HepG2 (cell line): ENCODE measurements around the gene KRTAP5-10. TPM values are rescaled to one million over a fixed set of nuclear protein-coding genes. Genes with fewer than 3 reads are reported as not detected.

Experiments used
- ATAC-seq: fragments of 200-7000 bp; cut with Tn5 transposase; 3 replicates; pipeline ENCODE4 v1.9.1; 2020; ENCODE audit warnings: mild to moderate bottlenecking, moderate library complexity
- BruUV-seq: library from RNA; stranded (reverse); fragments of 400-500 nt; replicated peaks from 2 replicates; lab custom pipeline; 2021; lab: Mats Ljungman, UMichigan
- CTCF ChIA-PET: fragments of 300-600 bp; formaldehyde crosslinking; extraction: SDS; loops from one replicate; lab custom pipeline; 2021; ENCODE audit warnings: low total read pairs, inconsistent platforms, low intra/inter-chr PET ratio; lab: Yijun Ruan, JAX
- POLR2A ChIA-PET: fragments of 350-600 bp; sonication (Branson Sonifier 250); formaldehyde crosslinking; loops from one replicate; lab custom pipeline; 2020; ENCODE audit warnings: antibody characterized with exemption, inconsistent platforms; lab: Yijun Ruan, JAX
- DNase-seq: peaks from one replicate; pipeline ENCODE4 v3.0.0-alpha.2; 2015; ENCODE audit warnings: low spot score
- FAIRE-seq: peaks from 3 replicates; lab custom pipeline; 2011; peaks lifted over from hg19 to GRCh38; lab: Jason Lieb, UNC
- H2AFZ ChIP-seq: one replicate; pipeline ENCODE4 v1.6.1; 2011; ENCODE audit warnings: low read length, inconsistent platforms
- H3K27ac ChIP-seq: fragments of 300-600 bp; 3 replicates; pipeline ENCODE4 v1.8.0; 2011; ENCODE audit warnings: mixed run types, mild to moderate bottlenecking, mixed read lengths, low read length, inconsistent platforms; ENCODE audit not compliant: insufficient read depth; ENCODE audit errors: extremely low read length
- H3K27me3 ChIP-seq, 2 experiments: fragments of 200-600 bp in 1 of 2; 2 replicates in 1 of 2; 3 replicates in 1 of 2; pipeline versions ENCODE4 v1.6.0 to v1.8.0; 2011; ENCODE audit warnings: low read length in 2 of 2, mild to moderate bottlenecking in 2 of 2, moderate library complexity in 2 of 2, inconsistent platforms in 1 of 2; ENCODE audit not compliant: insufficient read depth in 2 of 2, control insufficient read depth in 1 of 2
- H3K36me3 ChIP-seq, 2 experiments: fragments of 200-600 bp in 1 of 2; replicated peaks in 1 of 2; 2 replicates in 1 of 2; 3 replicates in 1 of 2; pipeline versions ENCODE4 v1.5.1 to v1.8.0; 2011; ENCODE audit warnings: low read length in 2 of 2, inconsistent platforms in 1 of 2; ENCODE audit not compliant: insufficient read depth in 2 of 2, control insufficient read depth in 1 of 2
- H3K4me1 ChIP-seq: 2 replicates; pipeline ENCODE4 v1.5.1; 2012; ENCODE audit warnings: low read length, inconsistent platforms; ENCODE audit not compliant: insufficient read depth
- H3K4me2 ChIP-seq: 2 replicates; pipeline ENCODE4 v1.6.0; 2011; ENCODE audit warnings: low read depth, low read length, inconsistent platforms
- H3K4me3 ChIP-seq, 3 experiments: fragments of 200-600 bp in 1 of 3; sonication (generic), shearing (Covaris generic) in 1 of 3; replicated peaks in 1 of 3; 2 replicates each; pipeline ENCODE4 v1.5.1; 2011 to 2016; ENCODE audit warnings: low read length in 3 of 3, inconsistent platforms in 2 of 3, low read depth in 2 of 3, mild to moderate bottlenecking in 2 of 3, control low read depth in 1 of 3, mixed read lengths in 1 of 3; ENCODE audit not compliant: insufficient read depth in 1 of 3
- H3K79me2 ChIP-seq: one replicate; pipeline ENCODE4 v1.6.1; 2011; ENCODE audit warnings: low read length, inconsistent platforms; ENCODE audit not compliant: insufficient read depth
- H3K9ac ChIP-seq: 2 replicates; pipeline ENCODE4 v1.6.0; 2011; ENCODE audit warnings: mild to moderate bottlenecking, low read depth, low read length, inconsistent platforms; ENCODE audit not compliant: insufficient read depth
- H3K9me3 ChIP-seq: 2 replicates; pipeline ENCODE4 v1.5.1; 2012; ENCODE audit warnings: mild to moderate bottlenecking, low read length
- H4K20me1 ChIP-seq: 2 replicates; pipeline ENCODE4 v1.6.0; 2011; ENCODE audit warnings: inconsistent platforms, mild to moderate bottlenecking, low read length, moderate library complexity; ENCODE audit not compliant: insufficient read depth
- GLI4 ChIP-seq: sonication (generic); formaldehyde crosslinking; IDR thresholded peaks from 2 replicates; pipeline ENCODE4 v1.5.1; 2020; ENCODE audit warnings: missing genetic modification reagents, mild to moderate bottlenecking, moderate library complexity, borderline replicate concordance
- HOXA9 ChIP-seq: sonication (generic); formaldehyde crosslinking; IDR thresholded peaks from 2 replicates; pipeline ENCODE4 v1.8.1; 2022; ENCODE audit warnings: missing genetic modification reagents, mild to moderate bottlenecking, moderate library complexity, borderline replicate concordance
- KLF15 ChIP-seq: sonication (generic); formaldehyde crosslinking; IDR thresholded peaks from 2 replicates; pipeline ENCODE4 v1.8.1; 2023; ENCODE audit warnings: borderline replicate concordance, mild to moderate bottlenecking, inconsistent platforms, missing genetic modification reagents, mixed read lengths
- THAP11 ChIP-seq: IDR thresholded peaks from 2 replicates; pipeline ENCODE4 v1.6.1; 2016; ENCODE audit warnings: missing biosample characterization, missing genetic modification reagents
- ZFP37 ChIP-seq: sonication (generic); formaldehyde crosslinking; IDR thresholded peaks from 2 replicates; pipeline ENCODE4 v1.4.0; 2020; ENCODE audit warnings: missing genetic modification reagents, borderline replicate concordance
- ZNF678 ChIP-seq: sonication (generic); formaldehyde crosslinking; IDR thresholded peaks from 2 replicates; pipeline ENCODE4 v1.4.0; 2020; ENCODE audit warnings: mild to moderate bottlenecking, missing genetic modification reagents
- WGBS: methylation state at CpG from one replicate; pipeline ENCODE4 v1.1.6; 2017; ENCODE audit warnings: low lambda C conversion rate; 5-methylcytosine and 5-hydroxymethylcytosine counted together
- in situ Hi-C: cut with HindIII; loops from 2 replicates; pipeline ENCODE4 v1.10.0; 2017; ENCODE audit warnings: low pct_unique_long_range_greater_than_20kb; ENCODE audit not compliant: extremely low pct_ligation_motif_present
- intact Hi-C: fragments of 100-400 bp; cut with micrococcal nuclease; formaldehyde crosslinking; loops from one replicate; pipeline ENCODE4 v1.10.0; 2022; ENCODE audit not compliant: unreplicated experiment
- polyA plus RNA-seq, 8 experiments: library from polyadenylated mRNA; depleted of rRNA in 3 of 8; stranded (reverse) in 7 of 8; unstranded in 1 of 8; fragments of >200 nt; fragmentation: Illumina TruSeq in 4 of 8; extraction: Trizol in 4 of 8; gene quantifications; 2 replicates each; pipeline versions ENCODE4 v1.2.1 to v1.2.3, GENCODE V29; 2011 to 2016; ENCODE audit warnings: low read depth in 4 of 8, missing spikeins in 1 of 8, mixed read lengths in 1 of 8; ENCODE audit not compliant: insufficient read depth in 1 of 8
- total RNA-seq, 5 experiments: library from RNA; depleted of rRNA; stranded (reverse); fragments of >200 nt; fragmentation: Illumina TruSeq; extraction: Trizol; gene quantifications; 2 replicates each; pipeline ENCODE4 v1.2.3, GENCODE V29; 2016; ENCODE audit warnings: low read depth in 1 of 5
- TF ChIP-seq, protein P1 (sequence below): sonication (generic); formaldehyde crosslinking; IDR thresholded peaks from 2 replicates; pipeline ENCODE4 v1.5.0; 2020; ENCODE audit warnings: mild to moderate bottlenecking, missing genetic modification reagents, borderline replicate concordance

KRTAP5-10 gene
- total and polyA plus RNA-seq, 2 of the 13 experiments (the other 11 are each of a cell fraction or from before 2014, with no cell fraction given) = not detected

DNA sequence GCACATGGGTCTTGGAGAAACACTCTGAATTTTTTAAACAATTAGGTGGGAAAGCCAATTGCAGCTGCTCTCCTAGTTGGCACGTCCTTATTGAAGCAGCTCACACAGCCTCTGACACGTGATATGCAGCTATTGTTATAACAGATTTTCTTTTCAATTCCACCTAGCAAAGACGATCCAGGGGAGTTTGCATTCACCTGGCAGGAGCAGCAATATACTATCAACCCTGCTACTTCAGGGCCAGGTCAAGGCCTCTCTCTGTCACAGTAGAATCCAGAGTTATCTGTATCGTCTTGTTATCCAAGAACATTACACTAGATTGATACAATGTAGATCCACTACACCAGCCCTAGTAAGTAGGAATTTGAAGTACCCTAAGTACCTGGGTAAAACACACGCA, 9.1 kb downstream of the KRTAP5-10 start:
- H3K4me3 ChIP-seq = no peak overlapping the region
- H3K9me3 ChIP-seq = no peaks in the 10 kb centered on the region
- no peak for FAIRE-seq
- no peak overlapping the region for H3K9ac ChIP-seq
- H3K27me3 ChIP-seq = peaks cover 8 to 44% of the 10 kb centered on the region in 2 experiments
- WGBS = 22% methylated on average over 5 of the region's 5 CpGs
- H3K4me1 ChIP-seq = peaks cover 17% of the 10 kb centered on the region; the same call in 1 of the 2 replicates
- no TSS peak for BruUV-seq
- intact Hi-C loops = no loop called here
- ChIA-PET POLR2A (no interaction called here), CTCF (no interaction called here)
- no peak overlapping the region for H3K4me2 ChIP-seq
- no peaks in the 10 kb centered on the region for H4K20me1 ChIP-seq
- H3K27ac ChIP-seq = no peak overlapping the region
- H2AFZ ChIP-seq = no peak overlapping the region
- in situ Hi-C loops = no loop called here
- no peak for DNase-seq
- no peak for TF ChIP-seq KLF15 (CRISPR knock-in tag)
- no peak for TF ChIP-seq ZNF678 (CRISPR knock-in tag)
- TF ChIP-seq HOXA9 (CRISPR knock-in tag) = no peak
- TF ChIP-seq, protein P1, sequence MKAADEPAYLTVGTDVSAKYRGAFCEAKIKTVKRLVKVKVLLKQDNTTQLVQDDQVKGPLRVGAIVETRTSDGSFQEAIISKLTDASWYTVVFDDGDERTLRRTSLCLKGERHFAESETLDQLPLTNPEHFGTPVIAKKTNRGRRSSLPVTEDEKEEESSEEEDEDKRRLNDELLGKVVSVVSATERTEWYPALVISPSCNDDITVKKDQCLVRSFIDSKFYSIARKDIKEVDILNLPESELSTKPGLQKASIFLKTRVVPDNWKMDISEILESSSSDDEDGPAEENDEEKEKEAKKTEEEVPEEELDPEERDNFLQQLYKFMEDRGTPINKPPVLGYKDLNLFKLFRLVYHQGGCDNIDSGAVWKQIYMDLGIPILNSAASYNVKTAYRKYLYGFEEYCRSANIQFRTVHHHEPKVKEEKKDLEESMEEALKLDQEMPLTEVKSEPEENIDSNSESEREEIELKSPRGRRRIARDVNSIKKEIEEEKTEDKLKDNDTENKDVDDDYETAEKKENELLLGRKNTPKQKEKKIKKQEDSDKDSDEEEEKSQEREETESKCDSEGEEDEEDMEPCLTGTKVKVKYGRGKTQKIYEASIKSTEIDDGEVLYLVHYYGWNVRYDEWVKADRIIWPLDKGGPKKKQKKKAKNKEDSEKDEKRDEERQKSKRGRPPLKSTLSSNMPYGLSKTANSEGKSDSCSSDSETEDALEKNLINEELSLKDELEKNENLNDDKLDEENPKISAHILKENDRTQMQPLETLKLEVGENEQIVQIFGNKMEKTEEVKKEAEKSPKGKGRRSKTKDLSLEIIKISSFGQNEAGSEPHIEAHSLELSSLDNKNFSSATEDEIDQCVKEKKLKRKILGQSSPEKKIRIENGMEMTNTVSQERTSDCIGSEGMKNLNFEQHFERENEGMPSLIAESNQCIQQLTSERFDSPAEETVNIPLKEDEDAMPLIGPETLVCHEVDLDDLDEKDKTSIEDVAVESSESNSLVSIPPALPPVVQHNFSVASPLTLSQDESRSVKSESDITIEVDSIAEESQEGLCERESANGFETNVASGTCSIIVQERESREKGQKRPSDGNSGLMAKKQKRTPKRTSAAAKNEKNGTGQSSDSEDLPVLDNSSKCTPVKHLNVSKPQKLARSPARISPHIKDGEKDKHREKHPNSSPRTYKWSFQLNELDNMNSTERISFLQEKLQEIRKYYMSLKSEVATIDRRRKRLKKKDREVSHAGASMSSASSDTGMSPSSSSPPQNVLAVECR (CRISPR knock-in tag) = no peak
- TF ChIP-seq THAP11 (CRISPR knock-in tag) = no peak
- TF ChIP-seq ZFP37 (CRISPR knock-in tag) = no peak
- no peak for TF ChIP-seq GLI4
- TF ChIP-seq, all 625 proteins: peak for 0
- ATAC-seq = no peak
- H3K36me3 ChIP-seq = no peaks in the 10 kb centered on the region
- no peaks in the 10 kb centered on the region for H3K79me2 ChIP-seq
